NCI-H2029 treated with DMSO at 0.1 percent for 48 hours (cell line): ENCODE results near the gene NUAK1.

Experiments used
- DNase-seq: peaks from one replicate; lab custom pipeline; 2025; lab: John Stamatoyannopoulos, UW

The NUAK1 gene

DNA sequence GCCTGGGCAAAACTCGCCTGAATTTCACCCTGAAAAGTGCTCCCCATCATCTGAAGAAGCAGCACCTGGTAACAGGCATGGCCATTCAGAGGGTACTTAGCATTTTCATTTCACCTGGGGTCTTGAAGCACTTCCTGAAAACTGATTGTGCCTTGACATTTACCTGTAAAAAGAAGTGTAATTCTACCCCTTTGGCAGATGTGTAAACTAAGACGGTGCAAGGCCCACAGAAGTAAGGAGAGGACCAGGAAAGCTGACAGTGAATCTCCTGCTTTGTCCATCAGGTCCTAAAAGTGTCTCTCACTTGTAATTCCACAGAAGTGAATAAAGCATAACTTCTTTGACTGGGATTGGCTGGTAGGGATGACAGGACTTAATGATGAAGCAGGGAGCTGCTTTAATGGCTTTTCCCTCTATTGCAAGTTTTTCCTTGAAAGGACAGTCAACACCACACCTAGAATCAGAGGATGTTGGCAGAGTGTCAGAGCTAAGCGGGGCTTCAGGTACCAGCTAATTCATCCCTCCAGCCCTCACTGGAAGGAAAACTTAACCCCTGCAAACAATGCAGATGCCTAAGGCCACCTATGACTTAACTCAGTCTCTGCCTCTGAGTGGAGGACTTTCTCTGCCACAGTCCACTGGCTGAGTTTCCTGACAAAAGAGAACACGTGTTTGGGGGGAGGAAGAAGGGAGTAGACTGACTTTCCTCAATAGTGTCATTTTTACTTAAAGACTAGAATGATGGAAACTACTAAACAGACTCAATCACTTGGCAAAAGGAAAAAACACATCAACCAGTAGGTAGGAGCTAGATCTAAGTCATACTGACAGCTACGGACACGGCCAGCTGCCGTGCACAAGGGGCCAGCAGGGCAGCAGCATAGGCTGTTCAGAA is 74.7 kb downstream of the NUAK1 start:
- DNase-seq = peak; percentile 6

DNA sequence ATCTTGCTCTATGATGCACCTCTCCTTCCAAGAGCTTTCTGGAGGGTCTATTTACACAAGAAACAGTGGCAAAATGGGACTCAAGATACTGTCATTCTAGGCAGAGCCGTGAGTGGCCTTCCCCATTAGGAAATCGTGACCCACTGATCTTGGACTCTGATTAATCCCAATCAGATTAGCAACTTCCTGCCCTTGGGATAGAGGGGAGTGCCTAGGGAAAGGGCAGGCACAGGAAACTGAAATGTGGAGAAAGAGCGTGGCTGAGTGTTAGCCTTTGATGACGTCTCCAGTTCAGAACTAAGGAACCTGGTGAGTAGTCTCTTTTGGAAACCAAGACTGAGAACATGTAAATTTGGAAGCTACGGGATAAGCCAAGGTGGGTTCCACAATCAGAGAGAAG is 76.1 kb downstream of the NUAK1 start:
- DNase-seq = no peak

DNA sequence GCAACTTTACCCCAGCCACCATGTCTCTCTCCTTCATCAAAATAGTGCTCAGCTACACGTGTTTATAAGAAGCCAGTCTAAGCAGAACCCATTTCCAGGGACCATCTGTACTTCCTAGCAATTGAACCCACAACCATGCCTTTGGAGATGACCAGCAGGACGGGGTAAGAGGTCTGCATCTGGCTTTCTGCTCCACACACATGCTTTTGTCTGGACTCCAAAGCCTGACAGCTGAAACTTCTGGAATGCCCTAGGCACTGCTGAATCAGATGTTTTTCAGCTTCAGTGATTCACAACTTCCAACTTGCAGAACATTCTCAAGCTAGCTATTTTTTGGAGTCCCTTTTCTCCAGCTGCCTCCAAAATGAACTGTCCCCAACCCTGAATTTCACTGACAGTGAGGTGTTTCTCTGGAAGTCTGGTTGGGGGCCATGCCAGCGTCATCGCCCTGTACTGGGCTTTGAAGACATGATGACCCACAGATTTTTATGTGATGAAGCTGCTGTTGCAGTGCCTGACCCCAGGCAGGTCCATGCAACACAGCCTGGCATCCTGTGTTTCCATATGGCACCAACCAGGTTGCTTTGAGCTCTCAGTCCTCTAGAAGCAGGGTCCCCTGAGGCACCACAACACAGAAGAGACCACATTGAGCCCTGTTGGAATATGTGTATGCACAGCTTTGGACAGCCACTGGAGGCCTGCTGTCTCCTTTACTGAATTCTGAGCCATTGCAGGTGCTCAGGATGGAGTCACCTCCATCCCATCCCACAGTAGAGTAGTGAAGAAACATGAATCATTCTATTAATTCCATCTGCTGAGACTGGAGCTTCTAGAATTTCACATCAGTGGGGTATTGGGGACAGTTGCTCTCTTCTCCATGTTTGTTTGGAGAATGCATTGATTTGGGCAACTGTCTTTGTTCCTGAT is 80.2 kb downstream of the NUAK1 start:
- no peak for DNase-seq

DNA sequence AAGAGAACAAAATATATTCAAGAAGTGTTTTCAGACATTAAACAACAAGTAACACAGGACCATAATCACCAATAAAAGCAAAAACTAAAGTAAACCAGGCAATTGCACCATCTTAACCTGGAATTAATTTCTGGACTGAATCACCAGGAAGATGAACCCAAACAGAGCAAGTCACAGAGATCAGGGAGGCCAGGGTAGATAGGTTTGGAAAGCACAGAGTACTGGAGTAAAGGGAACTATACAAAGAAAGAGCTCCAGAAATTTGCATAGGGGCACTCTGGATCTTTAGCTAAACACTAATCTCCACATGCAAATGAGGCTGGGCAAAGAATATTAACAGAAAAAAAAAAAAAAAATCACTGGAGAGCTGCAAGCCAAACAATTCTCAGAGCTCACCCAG is 84.7 kb downstream of the NUAK1 start:
- no peak for DNase-seq

DNA sequence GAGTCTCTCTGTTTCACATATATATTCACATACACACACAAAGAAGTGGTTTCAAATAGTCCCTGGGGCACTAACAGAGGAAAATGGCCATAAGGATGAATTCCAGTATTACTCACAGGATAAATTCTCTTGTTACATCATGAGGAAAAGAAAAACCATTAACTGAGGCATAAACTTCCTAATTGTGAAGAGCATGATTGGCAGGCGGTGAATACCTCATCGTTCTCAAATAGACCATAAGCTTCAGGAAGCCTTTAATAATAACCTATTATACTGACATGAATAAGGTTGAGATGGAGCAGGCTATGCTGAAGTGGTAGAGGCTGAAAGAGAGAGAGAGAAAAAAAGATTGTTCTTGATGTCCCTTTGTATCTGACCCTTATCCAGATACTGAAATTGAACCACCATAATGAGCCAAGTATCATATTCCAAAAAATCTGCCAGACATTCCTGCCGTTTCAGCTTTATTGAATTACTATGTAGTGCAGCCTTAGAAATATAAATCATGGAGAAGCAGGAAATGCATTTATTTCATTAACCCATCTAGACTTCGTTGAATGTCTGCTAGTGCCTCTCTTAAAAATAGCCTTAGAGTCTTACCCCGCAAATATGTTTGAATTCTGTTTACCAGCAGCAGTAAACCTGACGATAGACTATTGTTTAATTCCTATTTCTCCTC is 86.8 kb downstream of the NUAK1 start:
- no peak for DNase-seq

DNA sequence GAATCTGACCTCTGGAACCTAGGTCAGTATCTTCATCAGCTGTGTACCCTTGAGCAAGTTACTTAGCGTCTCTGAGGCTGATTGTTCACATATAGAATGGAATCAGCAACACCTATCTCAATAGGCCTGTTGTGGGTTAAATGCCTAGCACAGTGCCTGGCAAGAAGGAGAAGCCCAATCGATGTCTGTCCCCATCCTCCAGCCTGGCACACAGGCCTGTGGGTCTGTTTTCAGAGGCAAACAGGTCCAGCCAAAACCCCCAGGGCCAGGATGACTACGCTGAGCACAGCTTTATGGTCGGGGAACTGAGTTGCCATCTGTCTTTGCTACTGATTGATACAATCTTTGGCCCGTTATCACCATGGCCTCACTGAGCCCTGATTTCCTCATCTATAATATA is 89.2 kb downstream of the NUAK1 start:
- DNase-seq = no peak

DNA sequence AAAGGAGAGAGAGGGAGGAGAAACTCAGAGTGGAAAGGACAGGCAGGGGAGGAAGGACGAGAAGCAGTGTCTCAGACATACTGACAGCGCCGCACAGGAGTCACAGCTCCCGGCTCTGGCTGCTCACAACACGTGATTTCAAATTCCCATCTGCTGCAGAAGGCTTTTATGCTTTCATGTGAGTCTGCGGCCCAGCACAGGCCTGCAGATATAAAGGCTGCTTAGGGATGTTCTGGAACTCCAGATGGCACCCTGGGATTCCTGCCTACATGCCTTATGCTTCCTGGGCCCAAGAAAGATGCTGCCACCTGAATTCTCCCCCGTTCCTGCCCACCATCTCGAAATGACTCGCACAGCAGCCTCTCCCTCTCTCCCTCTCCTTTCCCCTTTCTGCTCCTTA is 89.6 kb downstream of the NUAK1 start:
- DNase-seq = no peak

DNA sequence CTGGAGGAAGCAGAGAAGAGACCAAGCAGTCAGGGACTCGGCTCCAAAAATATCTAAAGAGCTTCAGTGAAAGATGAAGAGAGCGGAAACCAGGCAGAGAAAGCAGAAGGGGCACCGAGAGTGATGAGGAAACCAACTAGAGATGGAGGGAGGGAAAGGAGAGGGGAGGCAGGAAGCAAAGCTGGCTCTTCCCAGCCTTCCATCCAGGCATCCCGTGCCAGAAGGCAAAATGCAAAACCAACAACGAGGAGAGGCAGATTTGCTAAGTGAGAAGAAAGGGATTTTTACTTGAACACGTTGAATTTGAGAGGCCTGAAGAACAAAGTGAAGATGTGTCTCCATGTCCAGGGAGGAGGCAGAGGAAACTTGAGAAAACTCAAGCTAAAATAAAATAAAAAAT is 90.1 kb downstream of the NUAK1 start:
- DNase-seq = no peak

DNA sequence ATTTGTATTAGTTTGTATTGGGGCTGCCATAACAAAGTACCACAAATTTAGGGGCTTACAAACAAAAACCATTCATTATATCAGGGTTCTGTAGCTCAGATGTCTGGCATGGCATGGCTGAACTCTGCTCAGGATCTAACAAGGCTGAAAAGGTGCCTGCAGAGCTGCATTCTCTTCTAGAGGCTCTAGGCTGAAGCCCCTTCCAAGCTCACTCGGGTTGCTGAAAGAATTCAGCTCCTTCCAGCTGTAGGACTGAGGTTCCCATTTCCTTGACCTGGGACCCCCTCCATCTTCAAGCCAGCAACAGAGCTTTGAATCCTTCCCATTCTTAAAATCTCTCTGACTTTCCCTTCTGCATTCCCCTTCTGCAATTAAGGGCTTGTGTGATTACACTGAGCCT is 90.7 kb downstream of the NUAK1 start:
- DNase-seq = no peak

DNA sequence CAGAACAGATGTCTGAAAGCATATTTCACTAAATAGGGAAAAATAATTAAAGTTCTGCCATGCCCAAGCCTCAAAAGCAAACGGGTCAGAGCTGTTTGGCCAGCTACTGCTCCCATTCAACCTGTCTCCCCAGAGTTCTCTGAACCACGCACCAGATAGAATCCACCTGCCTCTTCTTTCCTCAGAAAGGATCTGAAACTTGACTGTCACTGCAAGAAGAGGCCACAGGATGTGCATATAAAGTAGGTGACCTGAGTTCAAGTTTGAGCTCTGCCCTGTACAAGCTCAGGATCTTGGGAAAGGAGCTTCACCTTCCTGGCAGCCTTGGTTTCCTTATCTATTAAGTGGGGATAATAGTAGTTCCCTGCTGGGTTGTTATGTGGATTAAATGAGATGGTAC is 91.8 kb downstream of the NUAK1 start:
- DNase-seq = no peak

DNA sequence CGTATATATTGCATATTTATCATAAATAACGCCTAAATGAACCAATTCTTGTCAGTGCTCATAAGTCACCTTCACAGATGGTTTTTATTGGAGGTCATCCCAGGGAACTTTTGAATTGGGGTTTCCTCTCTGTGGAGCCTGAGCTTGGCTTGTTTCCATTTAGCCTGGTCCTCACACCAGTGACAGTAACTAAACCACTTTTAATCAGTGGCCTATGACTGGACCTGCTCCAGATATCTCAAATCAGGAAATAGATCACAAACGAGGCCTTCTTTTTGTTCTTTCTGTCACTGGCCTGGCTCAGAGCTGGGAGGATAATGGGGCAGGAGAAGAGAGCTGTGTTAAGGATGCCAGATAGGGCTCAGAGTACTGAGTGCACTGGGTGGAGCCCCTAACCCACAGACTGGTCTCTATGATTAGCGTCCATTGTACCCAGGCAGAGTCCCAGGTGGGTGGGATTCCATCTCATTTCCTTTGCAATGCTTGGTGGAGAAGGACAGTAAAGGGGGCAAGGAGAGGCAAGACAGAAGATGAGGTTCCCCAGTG is 92.4 kb downstream of the NUAK1 start:
- no peak for DNase-seq

DNA sequence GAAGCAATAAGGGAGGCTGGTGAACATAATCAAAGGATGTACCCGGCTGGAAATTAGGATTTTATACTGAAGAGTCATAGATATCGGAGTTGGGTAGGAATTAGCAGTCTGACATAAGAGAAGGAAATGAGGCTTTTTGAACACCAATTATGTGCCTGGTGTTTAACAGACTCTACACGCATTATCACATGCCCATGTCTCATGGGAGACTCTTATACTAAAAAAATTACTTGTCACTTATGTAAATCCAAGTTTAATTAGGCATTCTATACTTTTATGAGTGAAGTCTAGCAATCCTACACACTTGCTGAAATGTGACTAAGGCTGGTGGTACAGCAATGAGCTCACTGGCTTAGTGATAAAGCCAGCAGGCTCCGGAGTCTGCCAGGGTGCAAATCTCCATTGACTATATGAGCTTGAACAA is 93.5 kb downstream of the NUAK1 start:
- DNase-seq = no peak

DNA sequence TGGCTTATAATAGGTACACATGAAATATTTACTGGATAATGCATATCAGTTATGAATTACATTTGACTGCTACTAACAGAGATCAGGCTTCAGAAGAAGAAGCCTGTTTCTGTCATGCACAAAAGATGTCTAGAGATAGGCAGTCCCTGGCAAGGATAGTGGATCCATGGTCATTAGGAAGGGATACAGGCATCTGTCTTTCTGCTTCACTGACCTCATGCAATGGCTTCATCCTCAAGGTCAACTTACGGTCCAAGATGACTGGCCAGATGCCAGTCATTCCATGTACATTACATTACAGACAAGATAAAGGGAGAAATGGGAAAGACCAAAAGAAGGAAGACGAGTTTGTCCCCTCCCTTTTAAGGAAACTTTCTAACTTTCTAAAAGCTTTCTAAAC is 94.0 kb downstream of the NUAK1 start:
- no peak for DNase-seq

DNA sequence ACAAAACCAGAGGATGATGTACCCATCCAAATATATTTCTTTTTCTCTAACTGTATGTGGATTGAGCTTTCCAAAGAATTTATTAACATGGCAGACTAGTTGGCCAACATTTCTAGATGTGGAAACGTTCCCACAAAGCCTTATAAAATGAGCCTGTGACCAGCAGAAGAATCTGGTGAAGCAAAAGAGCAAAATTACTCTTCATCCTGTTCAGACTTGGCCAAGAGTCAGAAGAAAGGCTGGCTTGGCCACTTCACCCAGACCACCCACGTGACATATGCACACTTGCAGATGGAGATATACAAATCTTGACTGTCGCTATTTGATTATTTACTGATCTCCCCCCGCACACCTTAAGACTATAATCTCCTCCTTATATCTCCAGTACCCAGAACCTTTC is 96.7 kb downstream of the NUAK1 start:
- DNase-seq = no peak

DNA sequence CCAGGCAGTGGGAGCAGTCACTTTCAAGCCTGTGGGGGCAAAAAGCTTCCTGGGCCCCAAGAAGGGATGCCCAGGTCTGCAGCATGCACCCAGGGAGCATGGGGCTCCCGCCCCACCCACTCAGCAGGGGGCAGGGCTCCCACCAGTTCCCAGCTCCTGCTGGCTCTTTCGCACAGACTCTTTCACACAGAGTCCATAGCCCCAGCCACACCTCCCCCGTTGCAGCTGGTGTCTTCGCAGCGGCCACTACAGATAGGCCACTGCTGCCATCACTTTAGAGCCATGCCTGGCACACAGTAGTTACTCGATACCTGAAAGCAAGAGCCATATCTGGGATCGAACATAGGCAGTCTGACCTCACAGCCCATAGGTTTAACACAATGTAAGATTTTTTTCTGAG is 98.2 kb downstream of the NUAK1 start:
- DNase-seq = no peak

DNA sequence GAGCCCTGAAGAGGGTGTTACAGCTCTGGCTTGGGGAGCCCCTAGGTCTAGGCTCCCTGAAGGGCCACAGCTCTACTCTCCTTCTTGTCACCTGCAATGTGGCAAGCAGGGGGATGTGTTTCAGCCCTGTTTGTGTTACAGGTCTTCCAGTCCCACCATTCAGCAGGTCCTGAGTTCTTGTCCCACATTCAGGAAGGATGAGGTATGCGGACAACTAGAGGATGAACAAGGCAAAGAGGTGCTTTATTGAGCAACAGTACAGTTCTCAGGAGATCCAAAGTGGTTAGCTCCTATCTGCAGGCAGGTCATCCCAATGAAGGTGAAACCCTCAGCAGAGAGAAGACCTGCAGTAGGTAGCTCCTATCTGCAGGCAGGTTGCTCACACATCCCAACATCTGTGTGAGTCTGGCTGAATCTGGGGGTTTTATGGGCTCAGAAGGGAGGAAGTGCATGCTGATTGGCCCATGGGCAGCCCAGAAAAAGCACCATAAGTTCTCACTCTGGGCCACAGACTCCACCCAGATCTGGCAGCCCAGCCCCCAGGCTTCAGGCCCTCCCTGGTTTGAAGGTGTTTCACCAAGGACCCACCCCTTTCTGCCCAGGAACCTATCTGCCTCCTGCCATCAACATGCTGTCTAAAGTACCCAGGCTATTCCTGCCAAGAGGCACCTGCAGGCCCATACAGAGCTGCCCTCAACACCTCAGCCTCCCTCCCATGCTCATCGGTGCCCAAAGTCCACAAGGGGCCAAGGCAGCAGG is 98.9 kb downstream of the NUAK1 start:
- DNase-seq = no peak

DNA sequence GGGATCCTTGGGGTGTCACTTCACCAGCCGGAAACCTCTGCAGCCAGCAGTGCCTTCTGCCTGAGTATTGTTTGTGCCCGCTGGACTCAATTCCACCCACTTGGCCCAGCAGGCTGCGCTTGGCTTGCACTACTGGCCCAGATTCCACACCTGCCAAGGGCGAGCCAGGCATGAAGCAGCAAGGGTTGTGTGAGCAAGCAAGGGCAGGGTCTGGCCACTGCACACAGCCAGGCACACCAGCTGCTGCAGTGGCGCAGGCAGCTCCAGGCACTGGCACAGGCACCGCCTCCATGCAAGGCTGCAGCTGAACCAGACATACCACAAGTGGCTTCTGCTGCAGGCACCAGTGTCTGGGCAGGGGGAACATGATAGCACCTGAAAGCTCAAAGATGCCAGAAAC is 99.5 kb downstream of the NUAK1 start:
- DNase-seq = no peak

DNA sequence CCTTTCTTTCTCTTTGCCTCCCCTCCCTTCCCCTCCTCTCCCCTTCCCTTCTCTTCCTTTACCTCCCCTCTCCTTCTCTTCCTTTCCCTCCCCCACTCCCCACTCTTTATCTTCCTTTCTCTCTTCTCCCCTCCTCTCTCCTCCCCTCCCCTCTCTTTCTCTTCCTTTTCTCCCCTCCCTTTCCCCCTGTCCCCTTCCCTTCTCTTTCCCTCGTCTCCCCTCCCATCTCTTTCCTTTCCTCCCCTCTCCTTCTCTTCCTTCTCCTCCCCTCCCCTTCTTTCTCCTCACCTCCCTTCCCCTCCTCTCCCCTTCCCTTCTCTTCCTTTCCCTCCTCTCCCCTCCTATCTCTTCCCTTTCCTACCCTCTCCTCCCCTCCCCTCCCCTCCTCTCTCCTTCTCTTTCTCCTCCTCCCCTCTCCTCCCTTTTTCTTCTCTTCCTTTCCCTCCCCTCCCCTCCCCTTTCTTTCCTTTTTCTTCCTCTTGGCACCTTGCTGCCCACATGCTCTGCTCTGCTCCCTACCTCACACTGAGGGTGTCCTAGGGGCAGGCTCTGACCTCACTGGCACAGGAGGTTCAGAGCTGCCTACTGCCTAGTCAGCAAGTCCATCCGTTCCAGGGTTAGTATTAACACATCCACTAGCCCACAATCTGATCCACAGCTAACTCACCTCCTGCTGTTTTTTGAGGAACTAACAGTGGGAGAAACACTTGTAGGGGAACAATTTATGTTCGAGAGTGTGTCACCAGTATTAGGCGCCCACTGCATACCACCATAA is 101.0 kb downstream of the NUAK1 start:
- DNase-seq = no peak

DNA sequence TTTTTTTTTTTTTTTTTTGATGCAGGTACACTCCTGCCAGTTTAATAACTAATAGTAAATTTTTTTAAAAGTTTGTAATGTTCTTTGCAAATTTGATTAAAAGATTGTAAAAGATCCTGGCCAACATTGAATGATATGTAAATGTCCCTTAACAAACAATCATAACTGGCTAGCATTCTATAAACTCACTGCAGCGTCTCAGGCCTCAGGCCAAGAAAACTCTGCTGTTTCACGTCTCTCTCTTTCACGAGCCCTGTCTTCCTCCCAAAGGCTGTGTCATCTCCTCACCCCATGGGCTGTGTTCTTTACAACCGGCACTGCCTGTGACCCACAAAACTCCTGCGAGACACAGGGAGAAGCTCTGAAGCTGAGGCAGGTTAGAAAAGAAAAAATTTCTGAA is 103.3 kb downstream of the NUAK1 start:
- DNase-seq = no peak

DNA sequence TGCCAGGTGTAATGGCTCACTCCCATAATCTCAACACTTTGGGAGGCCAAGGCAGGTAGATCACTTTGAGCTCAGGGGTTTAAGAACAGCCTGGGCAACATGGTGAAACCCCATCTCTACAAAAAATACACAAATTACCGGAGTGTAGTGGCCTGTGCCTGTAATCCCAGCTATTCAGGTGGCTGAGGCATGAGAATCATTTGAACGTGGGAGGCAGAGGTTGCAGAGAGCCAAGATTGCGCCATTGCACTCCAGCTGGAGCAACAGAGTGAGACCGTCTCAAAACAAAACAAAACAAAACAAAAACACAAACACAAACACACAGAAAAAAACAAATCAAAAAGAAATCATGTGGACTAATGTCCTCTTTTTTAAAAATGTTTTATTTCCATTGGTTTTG is 104.4 kb downstream of the NUAK1 start:
- no peak for DNase-seq
